OCI-LY7 (cell line): ENCODE results near the gene DNM3. TPM values are rescaled to one million over a fixed set of nuclear protein-coding genes. Genes with fewer than 3 reads are reported as not detected.

Experiments
- BruUV-seq: library from RNA; stranded (reverse); fragments of 400-500 nt; replicated peaks from 2 replicates; lab custom pipeline; 2021; lab: Mats Ljungman, UMichigan
- CTCF ChIA-PET: fragments of 300-600 bp; sonication (Branson Sonifier 250); formaldehyde crosslinking; loops from one replicate; lab custom pipeline; 2022; ENCODE audit warnings: antibody characterized with exemption; ENCODE audit not compliant: unreplicated experiment; lab: Charles Lee
- POLR2A ChIA-PET: fragments of 300-600 bp; sonication (Branson Sonifier 250); formaldehyde crosslinking; loops from one replicate; lab custom pipeline; 2022; ENCODE audit warnings: antibody characterized with exemption; lab: Charles Lee
- DNase-seq: peaks from one replicate; pipeline ENCODE4 v3.0.0-alpha.2; 2015; ENCODE audit warnings: low spot score
- H2AFZ ChIP-seq: fragments of 200-600 bp; sonication (generic), shearing (Covaris generic); 2 replicates; pipeline ENCODE4 v1.6.1; 2014; ENCODE audit warnings: mild to moderate bottlenecking, antibody characterized with exemption, low read length, moderate library complexity
- H3K27ac ChIP-seq: fragments of 200-600 bp; sonication (generic); 2 replicates; pipeline ENCODE4 v1.5.1; 2014; ENCODE audit warnings: mixed run types, low read depth, mild to moderate bottlenecking, moderate library complexity, low read length, inconsistent platforms; ENCODE audit not compliant: poor library complexity, severe bottlenecking
- H3K36me3 ChIP-seq: fragments of 200-600 bp; sonication (generic); 2 replicates; pipeline ENCODE4 v1.6.1; 2014; ENCODE audit warnings: mild to moderate bottlenecking, antibody characterized with exemption, low read length, moderate library complexity, mixed read lengths; ENCODE audit not compliant: insufficient read depth
- H3K4me1 ChIP-seq: fragments of 200-600 bp; sonication (generic); 2 replicates; pipeline ENCODE4 v1.5.1; 2014; ENCODE audit warnings: mild to moderate bottlenecking, low read length; ENCODE audit not compliant: insufficient read depth, poor library complexity, severe bottlenecking
- H3K4me2 ChIP-seq: fragments of 200-600 bp; sonication (generic); 2 replicates; pipeline ENCODE4 v1.6.1; 2014; ENCODE audit warnings: mild to moderate bottlenecking, low read length
- H3K4me3 ChIP-seq: fragments of 200-600 bp; sonication (generic); 2 replicates; pipeline ENCODE4 v1.5.1; 2014; ENCODE audit warnings: mild to moderate bottlenecking, low read depth, low read length; ENCODE audit not compliant: poor library complexity, severe bottlenecking
- H3K79me2 ChIP-seq: fragments of 200-600 bp; sonication (generic); 2 replicates; pipeline ENCODE4 v1.6.1; 2016; ENCODE audit warnings: low read depth, mild to moderate bottlenecking, low read length, moderate library complexity, mixed read lengths; ENCODE audit not compliant: insufficient read depth
- H3K9me2 ChIP-seq: fragments of 200-600 bp; sonication (generic); 2 replicates; pipeline ENCODE4 v1.6.1; 2016; ENCODE audit warnings: mild to moderate bottlenecking, low read length, mixed read lengths; ENCODE audit not compliant: insufficient read depth
- H3K9me3 ChIP-seq: fragments of 200-600 bp; sonication (generic); 2 replicates; pipeline ENCODE4 v1.6.1; 2014; ENCODE audit warnings: mild to moderate bottlenecking, mixed run types, low read length, mixed read lengths
- H4K20me1 ChIP-seq: fragments of 200-600 bp; sonication (generic); 2 replicates; pipeline ENCODE4 v1.6.1; 2014; ENCODE audit warnings: mild to moderate bottlenecking, antibody characterized with exemption, low read length, moderate library complexity, mixed read lengths; ENCODE audit not compliant: insufficient read depth
- CTCF ChIP-seq: fragments of 200-600 bp; sonication (generic); conservative IDR thresholded peaks from 2 replicates; pipeline ENCODE4 v1.5.1; 2014; ENCODE audit warnings: mild to moderate bottlenecking, antibody characterized with exemption, low read length, moderate library complexity, mixed read lengths
- EZH2phosphoT487 ChIP-seq: fragments of 200-600 bp; sonication (generic); IDR thresholded peaks from 2 replicates; pipeline ENCODE4 v1.6.1; 2018; ENCODE audit warnings: low read depth, borderline replicate concordance, mild to moderate bottlenecking, mixed run types, antibody characterized with exemption, low read length, moderate library complexity, mixed read lengths
- intact Hi-C: fragments of 100-400 bp; cut with micrococcal nuclease; formaldehyde crosslinking; loops from one replicate; pipeline ENCODE4 v1.10.0; 2022; ENCODE audit not compliant: unreplicated experiment
- total RNA-seq, 2 experiments: library from RNA; depleted of rRNA in 1 of 2; stranded (reverse); fragments of >200 nt in 1 of 2; shearing (Covaris generic) in 1 of 2; gene quantifications; 2 replicates each; pipeline ENCODE4 v1.2.3, GENCODE V29; 2014 to 2022

Gene DNM3
- total RNA-seq, 2 experiments from 2014 or later = 0.47 to 0.61 TPM

- Histone ChIP-seq H2AFZ (no peak overlapping the region), H3K9me3 (no peaks in the 10 kb centered on the region), H3K36me3 (no peaks in the 10 kb centered on the region), H3K9me2 (no peaks in the 10 kb centered on the region), H3K27ac (no peak overlapping the region), H3K79me2 (no peaks in the 10 kb centered on the region), H4K20me1 (no peaks in the 10 kb centered on the region), H3K4me1 (no peaks in the 10 kb centered on the region), H3K4me2 (no peak overlapping the region), H3K4me3 (no peak overlapping the region)
- CTCF ChIA-PET = no interaction called here
- POLR2A ChIA-PET = no interaction called here
- TF ChIP-seq EZH2phosphoT487 (no peak), CTCF (no peak)
- DNase-seq = no peak
- intact Hi-C loops = no loop called here
- no TSS peak for BruUV-seq
These were observed 70.2 kb downstream of the DNM3 start for GRCh38 chr1:171911506-171911905.

GRCh38 chr1:171912509-171913175, 71.3 kb downstream of the DNM3 start:
- Histone ChIP-seq H3K36me3 (no peaks in the 10 kb centered on the region), H3K4me2 (no peak overlapping the region), H4K20me1 (no peaks in the 10 kb centered on the region), H3K4me1 (no peaks in the 10 kb centered on the region), H3K4me3 (no peak overlapping the region), H3K79me2 (no peaks in the 10 kb centered on the region), H2AFZ (no peak overlapping the region), H3K9me2 (no peaks in the 10 kb centered on the region), H3K9me3 (no peaks in the 10 kb centered on the region), H3K27ac (no peak overlapping the region)
- no TSS peak for BruUV-seq
- TF ChIP-seq EZH2phosphoT487 = no peak
- ChIA-PET POLR2A (interaction anchor here (0.9 kb wide), 1 partner anchor 269 kb away, joined by 3 read pairs; no protein-coding TSS in a partner anchor), CTCF (no interaction called here)
- no peak for DNase-seq
- intact Hi-C loops = no loop called here

GRCh38 chr1:171913385-171913784, 72.1 kb downstream of the DNM3 start:
- no peak for TF ChIP-seq EZH2phosphoT487
- TF ChIP-seq CTCF = no peak
- Histone ChIP-seq H3K27ac (no peak overlapping the region), H3K36me3 (no peaks in the 10 kb centered on the region), H3K9me3 (no peaks in the 10 kb centered on the region), H3K4me1 (no peaks in the 10 kb centered on the region), H3K9me2 (no peaks in the 10 kb centered on the region), H3K4me3 (no peak overlapping the region), H3K4me2 (no peak overlapping the region), H4K20me1 (no peaks in the 10 kb centered on the region), H2AFZ (no peak overlapping the region), H3K79me2 (no peaks in the 10 kb centered on the region)
- no TSS peak for BruUV-seq
- ChIA-PET CTCF (no interaction called here), POLR2A (interaction anchor here (0.9 kb wide), 1 partner anchor 270 kb away, joined by 3 read pairs; no protein-coding TSS in a partner anchor)
- no peak for DNase-seq
- intact Hi-C loops = no loop called here
